ENCODE results near the gene DOK7. TPM values are rescaled to one million over a fixed set of nuclear protein-coding genes. Genes with fewer than 3 reads are reported as not detected.
A peak's percentile ranks its signal among the peaks of the same experiment; 100 is the strongest.

Gene DOK7
- polyA plus RNA-seq, 2 donors = 0.11 to 0.29 TPM

GRCh38 chr4:3434881-3435685 lies 28.0 kb upstream of the DOK7 start:
- 65 to 75% methylated on average over 16 of the region's 16 CpGs for WGBS, 2 donors

GRCh38 chr4:3435686-3435956 lies 27.5 kb upstream of the DOK7 start:
- 69 to 80% methylated on average over 4 of the region's 4 CpGs for WGBS, 2 donors
- H3K9me3 ChIP-seq (ENCODE audit: control insufficient read depth in 2 of 2, insufficient read depth in 1 of 2, low read depth in 1 of 2, low read length in 1 of 2) = peaks cover 0 to 2% of the 10 kb centered on the region in 2 donors
- no peak overlapping the region for H3K27ac ChIP-seq (ENCODE audit: low read depth in 2 of 2, low read length in 1 of 2)
- no peaks in the 10 kb centered on the region for H3K27me3 ChIP-seq (ENCODE audit: control insufficient read depth in 1 of 2, insufficient read depth in 2 of 2, low read length in 2 of 2)
- H3K4me1 ChIP-seq (ENCODE audit: control insufficient read depth in 2 of 2, insufficient read depth in 2 of 2, low read length in 1 of 2) = peaks cover 8 to 30% of the 10 kb centered on the region in 2 donors
- H3K4me3 ChIP-seq (ENCODE audit: low read depth in 1 of 2, low read length in 2 of 2) = no peak overlapping the region
- H3K36me3 ChIP-seq (ENCODE audit: control insufficient read depth in 2 of 2, insufficient read depth in 2 of 2, low read length in 1 of 2) = peaks cover 4 to 33% of the 10 kb centered on the region in 2 donors

More at GRCh38 chr4:3434881-3435685, 28.0 kb upstream of the DOK7 start:
- Histone ChIP-seq H3K27ac (ENCODE audit: low read depth in 2 of 2, low read length in 1 of 2) (no peak overlapping the region), H3K36me3 (ENCODE audit: control insufficient read depth in 2 of 2, insufficient read depth in 2 of 2, low read length in 1 of 2) (peaks cover 4 to 36% of the 10 kb centered on the region in 2 donors), H3K9me3 (ENCODE audit: control insufficient read depth in 2 of 2, insufficient read depth in 1 of 2, low read depth in 1 of 2, low read length in 1 of 2) (peaks cover 0 to 2% of the 10 kb centered on the region in 2 donors), H3K4me1 (ENCODE audit: control insufficient read depth in 2 of 2, insufficient read depth in 2 of 2, low read length in 1 of 2) (peaks cover 8 to 30% of the 10 kb centered on the region in 2 donors), H3K4me3 (ENCODE audit: low read depth in 1 of 2, low read length in 2 of 2) (no peak overlapping the region), H3K27me3 (ENCODE audit: control insufficient read depth in 1 of 2, insufficient read depth in 2 of 2, low read length in 2 of 2) (no peaks in the 10 kb centered on the region)

- WGBS, 2 donors = 64 to 79% methylated on average over 17 to 22 of the region's 22 CpGs
- H3K27me3 ChIP-seq (ENCODE audit: control insufficient read depth in 1 of 2, insufficient read depth in 2 of 2, low read length in 2 of 2) = no peaks in the 10 kb centered on the region
- H3K36me3 ChIP-seq (ENCODE audit: control insufficient read depth in 2 of 2, insufficient read depth in 2 of 2, low read length in 1 of 2) = peaks cover under 1 to 27% of the 10 kb centered on the region in 2 donors
- H3K27ac ChIP-seq (ENCODE audit: low read depth in 2 of 2, low read length in 1 of 2) = peak overlapping the region; percentile 53 to 84
- H3K4me1 ChIP-seq (ENCODE audit: control insufficient read depth in 2 of 2, insufficient read depth in 2 of 2, low read length in 1 of 2) = peaks cover 8 to 30% of the 10 kb centered on the region in 2 donors
- H3K9me3 ChIP-seq (ENCODE audit: control insufficient read depth in 2 of 2, insufficient read depth in 1 of 2, low read depth in 1 of 2, low read length in 1 of 2) = peaks cover 0 to 2% of the 10 kb centered on the region in 2 donors
- H3K4me3 ChIP-seq (ENCODE audit: low read depth in 1 of 2, low read length in 2 of 2) = no peak overlapping the region
Observed at GRCh38 chr4:3436048-3436797, 26.9 kb upstream of the DOK7 start.

- H3K36me3 ChIP-seq (ENCODE audit: control insufficient read depth in 2 of 2, insufficient read depth in 2 of 2, low read length in 1 of 2) = peaks cover 0 to 20% of the 10 kb centered on the region in 2 donors
- H3K27me3 ChIP-seq (ENCODE audit: control insufficient read depth in 1 of 2, insufficient read depth in 2 of 2, low read length in 2 of 2) = no peaks in the 10 kb centered on the region
- no peak overlapping the region for H3K4me3 ChIP-seq (ENCODE audit: low read depth in 1 of 2, low read length in 2 of 2)
- H3K27ac ChIP-seq (ENCODE audit: low read depth in 2 of 2, low read length in 1 of 2) = peak overlapping the region; percentile 53 to 84
- H3K4me1 ChIP-seq (ENCODE audit: control insufficient read depth in 2 of 2, insufficient read depth in 2 of 2, low read length in 1 of 2) = peaks cover 8 to 30% of the 10 kb centered on the region in 2 donors
- WGBS, 2 donors = 52 to 65% methylated on average over 18 to 19 of the region's 19 CpGs
- no peaks in the 10 kb centered on the region for H3K9me3 ChIP-seq (ENCODE audit: control insufficient read depth in 2 of 2, insufficient read depth in 1 of 2, low read depth in 1 of 2, low read length in 1 of 2)
Observed at GRCh38 chr4:3436798-3437581, 26.1 kb upstream of the DOK7 start.

- Histone ChIP-seq H3K27ac (ENCODE audit: low read depth in 2 of 2, low read length in 1 of 2) (peak overlapping the region; percentile 47 to 82), H3K4me1 (ENCODE audit: control insufficient read depth in 2 of 2, insufficient read depth in 2 of 2, low read length in 1 of 2) (peaks cover 8 to 30% of the 10 kb centered on the region in 2 donors), H3K27me3 (ENCODE audit: control insufficient read depth in 1 of 2, insufficient read depth in 2 of 2, low read length in 2 of 2) (no peaks in the 10 kb centered on the region), H3K36me3 (ENCODE audit: control insufficient read depth in 2 of 2, insufficient read depth in 2 of 2, low read length in 1 of 2) (peaks cover 0 to 17% of the 10 kb centered on the region in 2 donors), H3K4me3 (ENCODE audit: low read depth in 1 of 2, low read length in 2 of 2) (no peak overlapping the region), H3K9me3 (ENCODE audit: control insufficient read depth in 2 of 2, insufficient read depth in 1 of 2, low read depth in 1 of 2, low read length in 1 of 2) (no peaks in the 10 kb centered on the region)
- WGBS, 2 donors = 54 to 60% methylated on average over 9 of the region's 9 CpGs
Observed at GRCh38 chr4:3437582-3437936, 25.5 kb upstream of the DOK7 start.

- H3K27me3 ChIP-seq (ENCODE audit: control insufficient read depth in 1 of 2, insufficient read depth in 2 of 2, low read length in 2 of 2) = no peaks in the 10 kb centered on the region
- H3K9me3 ChIP-seq (ENCODE audit: control insufficient read depth in 2 of 2, insufficient read depth in 1 of 2, low read depth in 1 of 2, low read length in 1 of 2) = no peaks in the 10 kb centered on the region
- H3K27ac ChIP-seq (ENCODE audit: low read depth in 2 of 2, low read length in 1 of 2) = peak overlapping the region in 1 of 2 donors; percentile 47
- H3K4me3 ChIP-seq (ENCODE audit: low read depth in 1 of 2, low read length in 2 of 2) = no peak overlapping the region
- WGBS, 2 donors = 56 to 58% methylated on average over 27 to 28 of the region's 28 CpGs
- H3K36me3 ChIP-seq (ENCODE audit: control insufficient read depth in 2 of 2, insufficient read depth in 2 of 2, low read length in 1 of 2) = peaks cover 0 to 10% of the 10 kb centered on the region in 2 donors
- peaks cover 8 to 30% of the 10 kb centered on the region in 2 donors for H3K4me1 ChIP-seq (ENCODE audit: control insufficient read depth in 2 of 2, insufficient read depth in 2 of 2, low read length in 1 of 2)
Observed at GRCh38 chr4:3437998-3438846, 24.9 kb upstream of the DOK7 start.

- peaks cover 8 to 30% of the 10 kb centered on the region in 2 donors for H3K4me1 ChIP-seq (ENCODE audit: control insufficient read depth in 2 of 2, insufficient read depth in 2 of 2, low read length in 1 of 2)
- H3K4me3 ChIP-seq (ENCODE audit: low read depth in 1 of 2, low read length in 2 of 2) = no peak overlapping the region
- no peaks in the 10 kb centered on the region for H3K27me3 ChIP-seq (ENCODE audit: control insufficient read depth in 1 of 2, insufficient read depth in 2 of 2, low read length in 2 of 2)
Observed at GRCh38 chr4:3438847-3439180, 24.3 kb upstream of the DOK7 start.

GRCh38 chr4:3439391-3439790 lies 23.7 kb upstream of the DOK7 start:
- Histone ChIP-seq H3K27ac (ENCODE audit: low read depth in 2 of 2, low read length in 1 of 2) (no peak overlapping the region), H3K9me3 (ENCODE audit: control insufficient read depth in 2 of 2, insufficient read depth in 1 of 2, low read depth in 1 of 2, low read length in 1 of 2) (no peaks in the 10 kb centered on the region), H3K27me3 (ENCODE audit: control insufficient read depth in 1 of 2, insufficient read depth in 2 of 2, low read length in 2 of 2) (no peaks in the 10 kb centered on the region), H3K36me3 (ENCODE audit: control insufficient read depth in 2 of 2, insufficient read depth in 2 of 2, low read length in 1 of 2) (peaks cover 0 to under 1% of the 10 kb centered on the region in 2 donors), H3K4me3 (ENCODE audit: low read depth in 1 of 2, low read length in 2 of 2) (no peak overlapping the region), H3K4me1 (ENCODE audit: control insufficient read depth in 2 of 2, insufficient read depth in 2 of 2, low read length in 1 of 2) (peaks cover 8 to 30% of the 10 kb centered on the region in 2 donors)
- 74 to 76% methylated on average over 16 of the region's 16 CpGs for WGBS, 2 donors

More at GRCh38 chr4:3438847-3439180, 24.3 kb upstream of the DOK7 start:
- WGBS, 2 donors = 56 to 70% methylated on average over 10 of the region's 10 CpGs
- peaks cover 0 to 5% of the 10 kb centered on the region in 2 donors for H3K36me3 ChIP-seq (ENCODE audit: control insufficient read depth in 2 of 2, insufficient read depth in 2 of 2, low read length in 1 of 2)
- H3K9me3 ChIP-seq (ENCODE audit: control insufficient read depth in 2 of 2, insufficient read depth in 1 of 2, low read depth in 1 of 2, low read length in 1 of 2) = no peaks in the 10 kb centered on the region
- H3K27ac ChIP-seq (ENCODE audit: low read depth in 2 of 2, low read length in 1 of 2) = no peak overlapping the region

GRCh38 chr4:3440011-3440410 lies 23.1 kb upstream of the DOK7 start:
- no peak overlapping the region for H3K4me3 ChIP-seq (ENCODE audit: low read depth in 1 of 2, low read length in 2 of 2)
- H3K36me3 ChIP-seq (ENCODE audit: control insufficient read depth in 2 of 2, insufficient read depth in 2 of 2, low read length in 1 of 2) = no peaks in the 10 kb centered on the region
- H3K27ac ChIP-seq (ENCODE audit: low read depth in 2 of 2, low read length in 1 of 2) = no peak overlapping the region
- H3K9me3 ChIP-seq (ENCODE audit: control insufficient read depth in 2 of 2, insufficient read depth in 1 of 2, low read depth in 1 of 2, low read length in 1 of 2) = no peaks in the 10 kb centered on the region
- WGBS, 2 donors = 49 to 63% methylated on average over 6 to 7 of the region's 7 CpGs
- H3K4me1 ChIP-seq (ENCODE audit: control insufficient read depth in 2 of 2, insufficient read depth in 2 of 2, low read length in 1 of 2) = peaks cover 8 to 30% of the 10 kb centered on the region in 2 donors
- H3K27me3 ChIP-seq (ENCODE audit: control insufficient read depth in 1 of 2, insufficient read depth in 2 of 2, low read length in 2 of 2) = no peaks in the 10 kb centered on the region
